HepG2 (cell line): ENCODE data around the gene DOP1B. TPM values are rescaled to one million over a fixed set of nuclear protein-coding genes. Genes with fewer than 3 reads are reported as not detected.

ENCODE experiments used
- ARID5B ChIP-seq: IDR thresholded peaks from 2 replicates; pipeline ENCODE4 v1.4.0; 2020; ENCODE audit warnings: mild to moderate bottlenecking, missing genetic modification reagents
- BCL6 ChIP-seq: IDR thresholded peaks from 2 replicates; pipeline ENCODE4 v1.6.1; 2016; ENCODE audit warnings: missing genetic modification reagents, missing compliant biosample characterization
- CTCF ChIP-seq: sonication (generic); formaldehyde crosslinking; IDR thresholded peaks from 2 replicates; pipeline ENCODE4 v1.5.0; 2020; ENCODE audit warnings: mild to moderate bottlenecking, missing genetic modification reagents, moderate library complexity
- ELF3 ChIP-seq: IDR thresholded peaks from 2 replicates; pipeline ENCODE4 v1.6.1; 2016; ENCODE audit warnings: missing genetic modification reagents, missing compliant biosample characterization
- FOXA1 ChIP-seq, 2 experiments: fragments of 450-650 bp in 1 of 2; sonication (generic) in 1 of 2; formaldehyde crosslinking in 1 of 2; IDR thresholded peaks; 2 replicates each; pipeline versions ENCODE4 v1.4.0 to v1.6.1; 2016 to 2020; ENCODE audit warnings: missing genetic modification reagents in 1 of 2
- HDAC2 ChIP-seq: sonication (generic); formaldehyde crosslinking; IDR thresholded peaks from 2 replicates; pipeline ENCODE4 v1.4.0; 2020; ENCODE audit warnings: missing genetic modification reagents
- HMGXB4 ChIP-seq, 2 experiments: sonication (generic) in 1 of 2; formaldehyde crosslinking in 1 of 2; IDR thresholded peaks; 2 replicates each; pipeline versions ENCODE4 v1.4.0 to v1.6.1; 2018 to 2020; ENCODE audit warnings: missing genetic modification reagents in 2 of 2, borderline replicate concordance in 1 of 2, low read depth in 1 of 2, mild to moderate bottlenecking in 1 of 2, missing biosample characterization in 1 of 2
- HNRNPUL1 ChIP-seq: fragments of 200-400 bp; formaldehyde crosslinking; IDR thresholded peaks from 2 replicates; pipeline ENCODE4 v1.6.1; 2017; ENCODE audit warnings: low read depth, mild to moderate bottlenecking, low read length, moderate library complexity
- PPARG ChIP-seq: conservative IDR thresholded peaks from 2 replicates; pipeline ENCODE4 v1.6.1; 2016; ENCODE audit warnings: missing biosample characterization, missing genetic modification reagents
- RXRB ChIP-seq: IDR thresholded peaks from 2 replicates; pipeline ENCODE4 v1.6.1; 2016; ENCODE audit warnings: borderline replicate concordance, missing genetic modification reagents, missing compliant biosample characterization
- SMC3 ChIP-seq: IDR thresholded peaks from 2 replicates; pipeline ENCODE4 v1.6.1; 2011; ENCODE audit warnings: low read length, improper control_type of control experiment
- SOX13 ChIP-seq, 3 experiments: fragments of 450-650 bp in 1 of 3; sonication (generic) in 1 of 3; formaldehyde crosslinking in 1 of 3; IDR thresholded peaks in 2 of 3; conservative IDR thresholded peaks in 1 of 3; 2 replicates each; pipeline versions ENCODE4 v1.5.0 to v1.6.1; 2016 to 2020; ENCODE audit warnings: antibody characterized with exemption in 1 of 3, mild to moderate bottlenecking in 1 of 3, missing compliant biosample characterization in 1 of 3, missing genetic modification reagents in 1 of 3, moderate library complexity in 1 of 3
- TCF7 ChIP-seq: sonication (generic); IDR thresholded peaks from 2 replicates; pipeline ENCODE4 v1.6.1; 2016; ENCODE audit warnings: antibody characterized with exemption, low read depth
- TFAP4 ChIP-seq: sonication (generic); IDR thresholded peaks from 2 replicates; pipeline ENCODE4 v1.6.1; 2016; ENCODE audit warnings: low read depth, borderline replicate concordance
- XRCC5 ChIP-seq: fragments of 200-400 bp; formaldehyde crosslinking; optimal IDR thresholded peaks from 2 replicates; pipeline ENCODE3; 2017; ENCODE audit warnings: mild to moderate bottlenecking, low read length
- ZC3H4 ChIP-seq: sonication (generic); formaldehyde crosslinking; IDR thresholded peaks from 2 replicates; pipeline ENCODE4 v1.4.0; 2020; ENCODE audit warnings: missing genetic modification reagents, borderline replicate concordance
- ZFP36 ChIP-seq: fragments of 150-350 bp; IDR thresholded peaks from 2 replicates; pipeline ENCODE4 v1.6.1; 2018; ENCODE audit warnings: borderline replicate concordance, low read length, low read depth; ENCODE audit not compliant: partially characterized antibody
- ZKSCAN8 ChIP-seq: IDR thresholded peaks from 2 replicates; pipeline ENCODE4 v1.6.1; 2016; ENCODE audit warnings: borderline replicate concordance, missing genetic modification reagents, missing compliant biosample characterization
- ZNF430 ChIP-seq: sonication (generic); formaldehyde crosslinking; IDR thresholded peaks from 2 replicates; pipeline ENCODE4 v1.9.0; 2021; ENCODE audit warnings: mild to moderate bottlenecking, missing genetic modification reagents
- ZNF614 ChIP-seq: IDR thresholded peaks from 2 replicates; pipeline ENCODE4 v1.6.1; 2018; ENCODE audit warnings: missing biosample characterization, missing genetic modification reagents, inconsistent platforms, borderline replicate concordance
- polyA plus RNA-seq, 8 experiments: library from polyadenylated mRNA; depleted of rRNA in 3 of 8; stranded (reverse) in 7 of 8; unstranded in 1 of 8; fragments of >200 nt; fragmentation: Illumina TruSeq in 4 of 8; extraction: Trizol in 4 of 8; gene quantifications; 2 replicates each; pipeline versions ENCODE4 v1.2.1 to v1.2.3, GENCODE V29; 2011 to 2016; ENCODE audit warnings: low read depth in 4 of 8, missing spikeins in 1 of 8, mixed read lengths in 1 of 8; ENCODE audit not compliant: insufficient read depth in 1 of 8
- total RNA-seq, 5 experiments: library from RNA; depleted of rRNA; stranded (reverse); fragments of >200 nt; fragmentation: Illumina TruSeq; extraction: Trizol; gene quantifications; 2 replicates each; pipeline ENCODE4 v1.2.3, GENCODE V29; 2016; ENCODE audit warnings: low read depth in 1 of 5

DOP1B gene
- total and polyA plus RNA-seq, 2 of the 13 experiments (the other 11 are each of a cell fraction or from before 2014, with no cell fraction given), result 2.8 to 3.2 TPM

GRCh38 chr21:36141513-36141925 is 15.1 kb upstream of the DOP1B start (continued):
- TF ChIP-seq HMGXB4 (CRISPR knock-in tag; IDR thresholded peaks at IDR 0.05; ENCODE audit: borderline replicate concordance in 1 of 2, low read depth in 1 of 2) (peak; percentile 62 to 64; a peak in 2 of 4 replicates), ZKSCAN8 (CRISPR knock-in tag) (0 out of 2 replicates have a peak, but pooled peaks have one; percentile 31), RXRB (CRISPR knock-in tag) (0 out of 2 replicates have a peak, but pooled peaks have one; percentile 47), XRCC5 (peak; percentile 52), HDAC2 (CRISPR knock-in tag) (0 out of 2 replicates have a peak, but pooled peaks have one; percentile 39), BCL6 (CRISPR knock-in tag) (peak; percentile 82), TFAP4 (peak; percentile 51; the same call in 1 of the 2 replicates), TCF7 (0 out of 2 replicates have a peak, but pooled peaks have one; percentile 22), SMC3 (peak; percentile 89), ARID5B (CRISPR knock-in tag) (peak; percentile 66), CTCF (CRISPR knock-in tag) (peak; percentile 97), ZFP36 (peak; percentile 18), ZNF614 (CRISPR knock-in tag) (0 out of 2 replicates have a peak, but pooled peaks have one; percentile 57), FOXA1 (IDR thresholded peaks at IDR 0.05) (peak; percentile 94), FOXA1 (CRISPR knock-in tag; IDR thresholded peaks at IDR 0.05) (peak; percentile 99), SOX13 (IDR thresholded peaks at IDR 0.05) (no peak), SOX13 (CRISPR knock-in tag; conservative IDR thresholded peaks at IDR 0.05 in 1 of 2, IDR thresholded peaks at IDR 0.05 in 1 of 2) (peak in 1 of 2 experiments; percentile 37; a peak in 1 of 4 replicates), HNRNPUL1 (no peak), ZNF430 (CRISPR knock-in tag) (no peak), ZC3H4 (CRISPR knock-in tag) (no peak), PPARG (CRISPR knock-in tag) (0 out of 2 replicates have a peak, but pooled peaks have one; percentile 10), ELF3 (CRISPR knock-in tag) (0 out of 2 replicates have a peak, but pooled peaks have one; percentile 38)
